HG03460 (cell line): Measurements from ENCODE around the gene NOTCH2.

Experiments used
- ATAC-seq: cut with Tn5 transposase; IDR thresholded peaks from one replicate; pipeline ENCODE4 v1.9.1; 2021; ENCODE audit not compliant: unreplicated experiment

Gene NOTCH2

DNA sequence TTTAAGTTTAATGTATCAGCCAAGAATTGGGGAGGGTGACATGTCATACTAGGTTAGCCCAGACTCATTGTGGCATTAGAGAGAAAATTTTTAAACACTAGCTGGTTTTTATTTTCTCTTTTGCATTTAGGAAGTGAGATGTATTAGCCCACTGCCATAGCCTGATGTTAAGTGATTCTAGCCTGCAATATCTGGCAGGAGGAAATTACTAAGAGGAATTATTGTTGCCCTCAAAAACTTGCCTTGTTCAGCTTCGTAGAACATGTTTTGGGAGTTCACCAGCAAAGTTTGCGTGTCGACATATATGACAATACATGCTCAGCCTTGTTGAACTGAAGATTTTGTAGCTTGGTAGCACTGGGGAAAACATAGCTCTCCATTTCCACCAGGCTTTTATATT lies 185.6 kb downstream of the NOTCH2 start:
- ATAC-seq: no peak

DNA sequence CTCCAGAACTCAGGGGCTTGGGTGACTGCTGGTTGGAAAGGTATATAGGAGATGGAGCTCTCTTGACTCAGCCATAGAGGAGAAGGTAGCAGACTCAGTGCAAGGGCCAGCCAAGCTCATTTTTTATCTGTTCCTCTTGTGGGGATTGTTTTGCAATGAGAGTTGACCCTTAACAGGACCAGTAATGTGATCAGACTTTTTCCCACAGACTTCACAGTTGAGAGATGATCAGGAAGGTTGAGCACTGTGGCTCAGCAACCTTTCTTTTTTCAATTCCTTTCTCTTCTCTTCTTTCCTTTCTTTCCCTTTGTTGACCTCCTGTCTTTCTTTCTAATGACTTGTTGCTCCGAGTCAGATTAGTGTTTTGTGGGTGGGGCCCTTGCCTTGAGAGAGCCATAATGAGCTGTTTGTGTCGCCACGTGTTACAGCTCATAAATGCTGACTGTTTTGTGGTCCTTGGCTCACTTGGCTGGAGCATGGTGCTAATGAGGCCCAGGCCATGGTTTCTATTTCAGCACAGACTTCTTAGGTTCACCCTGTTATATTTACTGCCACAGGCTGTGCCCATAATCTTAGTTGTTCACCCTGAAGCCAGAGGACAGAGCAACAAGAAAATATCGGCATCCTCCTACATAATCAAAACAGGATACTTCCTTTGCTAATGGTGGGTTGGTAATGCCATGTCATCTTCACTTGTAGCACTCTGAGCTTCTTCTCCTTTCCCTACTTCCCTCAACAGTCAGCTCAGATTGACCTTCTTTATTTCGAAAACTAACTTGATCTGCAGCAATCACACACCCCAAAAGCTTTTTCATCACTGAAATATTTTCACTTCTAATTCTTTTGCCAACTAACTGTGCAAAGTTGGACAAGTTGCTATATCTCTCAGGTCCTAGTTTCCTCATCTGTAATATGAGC lies 187.1 kb downstream of the NOTCH2 start:
- ATAC-seq: no peak

DNA sequence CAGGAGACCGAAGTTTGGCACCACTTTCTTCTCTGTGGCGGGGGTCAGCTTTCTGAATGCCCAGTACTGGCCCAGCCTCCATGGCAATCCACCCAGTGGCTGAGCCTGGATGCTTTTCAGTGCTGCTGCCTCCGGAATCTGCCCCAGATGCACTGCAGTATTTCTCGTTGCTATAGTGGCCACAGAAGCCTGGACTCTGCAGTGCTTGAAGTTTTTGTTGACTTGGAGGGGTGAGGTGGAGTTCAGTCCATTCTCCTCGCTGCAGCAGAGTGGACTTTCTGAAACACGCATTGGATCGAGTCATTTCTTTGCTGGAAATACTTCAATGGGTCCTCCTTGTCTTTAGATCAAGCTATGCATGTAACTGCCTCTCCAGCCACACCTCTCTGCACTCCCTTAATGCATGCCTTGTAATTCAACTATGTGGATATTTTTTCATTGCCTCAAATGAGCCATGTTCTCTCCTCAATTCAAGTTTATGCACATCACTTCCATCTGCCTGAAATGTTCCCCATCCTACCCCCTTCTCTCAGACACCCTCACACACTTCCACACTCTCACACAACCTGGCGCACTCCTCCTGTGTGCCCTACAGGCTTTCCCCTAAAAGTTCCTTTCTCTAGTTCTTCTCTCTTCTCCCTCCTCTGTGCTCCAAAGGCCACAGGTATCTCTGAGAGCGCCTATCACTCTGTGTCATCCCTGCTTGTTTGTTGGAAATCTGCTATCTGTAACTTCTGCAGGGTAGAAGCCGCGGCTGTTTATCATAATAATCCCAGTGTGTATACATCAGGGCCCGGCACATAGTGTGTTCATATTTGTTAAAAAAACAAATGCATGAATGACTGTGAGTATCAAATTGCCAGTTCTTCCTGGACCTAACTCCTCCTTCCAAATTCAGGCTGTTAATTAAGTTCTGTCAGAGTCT lies 189.7 kb downstream of the NOTCH2 start:
- no peak for ATAC-seq

DNA sequence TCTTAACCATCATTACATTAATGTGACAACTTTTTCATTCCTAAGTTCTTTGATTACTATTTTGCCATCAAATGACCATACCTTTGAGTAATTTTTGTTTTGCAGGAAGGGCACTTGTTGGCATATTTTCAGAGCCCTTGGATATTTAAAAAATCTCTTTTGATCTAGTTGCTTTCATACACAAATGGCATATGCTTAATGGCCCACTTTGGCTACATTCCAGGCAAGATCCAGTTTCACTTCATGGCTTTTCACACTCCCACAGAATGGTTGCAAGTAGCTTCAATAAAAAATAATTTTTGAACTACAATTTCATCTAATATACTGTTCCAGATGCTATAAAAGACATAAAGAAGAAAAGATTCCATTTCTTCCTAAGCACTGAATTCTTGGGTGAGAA lies 191.3 kb downstream of the NOTCH2 start:
- no peak for ATAC-seq

DNA sequence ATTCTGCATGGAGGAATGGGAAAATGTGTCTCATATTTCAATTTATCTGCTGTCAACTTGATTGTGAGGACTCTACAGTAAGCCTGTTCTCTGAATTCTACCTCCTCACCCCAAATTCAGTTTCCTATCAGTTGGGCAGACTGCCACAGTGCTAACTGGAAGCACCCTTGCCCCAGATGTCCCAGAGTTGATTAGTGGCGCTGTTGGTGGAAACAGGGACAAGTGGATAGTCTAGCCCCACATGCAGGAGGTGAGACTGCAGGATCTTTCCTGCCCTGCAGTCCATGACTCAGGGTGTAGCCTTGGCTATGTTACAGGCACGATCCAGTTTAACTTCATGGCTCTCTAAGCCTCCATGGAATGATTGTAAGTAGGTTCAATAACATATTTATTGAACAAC lies 195.3 kb downstream of the NOTCH2 start:
- no peak for ATAC-seq

DNA sequence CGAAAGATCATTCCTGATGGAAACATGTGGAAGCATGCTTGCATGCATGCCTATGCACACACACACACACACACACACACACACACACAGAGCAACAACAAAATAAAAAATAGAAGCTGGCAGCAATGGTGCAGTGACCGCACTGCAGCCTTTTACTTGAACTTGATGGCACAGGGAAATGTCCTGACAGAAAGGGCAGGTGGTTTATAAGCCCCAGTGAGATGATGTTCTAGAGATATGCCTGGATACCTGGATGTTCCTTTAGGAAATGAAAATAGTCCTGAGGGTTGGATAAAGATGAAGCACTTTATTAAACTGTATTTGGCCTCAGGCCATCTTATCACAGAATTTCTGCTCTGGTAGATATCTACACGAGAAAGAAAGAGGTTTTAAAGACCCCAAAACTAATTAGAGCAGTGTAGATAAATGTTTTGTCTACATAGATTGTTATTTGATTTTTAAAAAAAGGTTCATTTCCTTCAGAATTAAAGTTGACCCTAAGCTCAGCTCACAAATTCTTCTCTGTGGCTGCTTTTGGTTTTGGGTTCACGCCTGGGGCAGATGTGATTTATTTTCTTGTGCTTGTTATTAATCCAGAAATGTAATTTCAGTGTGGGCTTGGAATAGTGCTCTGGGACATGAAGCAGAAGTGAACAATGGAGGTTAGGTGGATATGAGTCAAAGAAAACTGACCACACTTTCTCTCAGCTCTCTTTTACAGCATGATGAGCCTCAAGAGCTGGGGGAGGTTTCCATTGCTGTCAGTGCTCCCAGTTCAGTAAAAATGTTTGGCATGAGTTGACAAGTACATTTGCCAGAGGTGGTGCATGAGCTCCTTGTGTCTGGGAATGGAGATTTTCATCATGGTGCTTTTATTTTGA lies 196.1 kb downstream of the NOTCH2 start:
- no peak for ATAC-seq

DNA sequence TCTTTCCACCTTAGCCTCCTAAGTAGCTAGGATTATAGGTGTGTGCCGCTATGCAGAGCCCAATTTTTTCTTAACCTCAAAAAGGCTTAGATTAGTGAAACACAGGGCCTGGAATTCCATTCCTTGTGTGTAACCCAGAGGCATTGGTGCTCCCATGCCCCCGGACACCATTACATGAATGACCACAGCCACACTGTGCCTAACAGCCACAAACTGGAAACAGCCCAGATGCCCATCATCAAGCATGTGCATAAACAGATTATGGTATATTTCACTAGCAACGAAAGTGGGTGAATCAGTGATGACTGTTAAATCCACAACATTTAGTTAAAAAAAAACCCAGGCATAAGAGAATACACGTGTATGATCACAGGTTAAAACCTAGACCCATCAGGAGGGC lies 197.6 kb downstream of the NOTCH2 start:
- ATAC-seq: no peak

DNA sequence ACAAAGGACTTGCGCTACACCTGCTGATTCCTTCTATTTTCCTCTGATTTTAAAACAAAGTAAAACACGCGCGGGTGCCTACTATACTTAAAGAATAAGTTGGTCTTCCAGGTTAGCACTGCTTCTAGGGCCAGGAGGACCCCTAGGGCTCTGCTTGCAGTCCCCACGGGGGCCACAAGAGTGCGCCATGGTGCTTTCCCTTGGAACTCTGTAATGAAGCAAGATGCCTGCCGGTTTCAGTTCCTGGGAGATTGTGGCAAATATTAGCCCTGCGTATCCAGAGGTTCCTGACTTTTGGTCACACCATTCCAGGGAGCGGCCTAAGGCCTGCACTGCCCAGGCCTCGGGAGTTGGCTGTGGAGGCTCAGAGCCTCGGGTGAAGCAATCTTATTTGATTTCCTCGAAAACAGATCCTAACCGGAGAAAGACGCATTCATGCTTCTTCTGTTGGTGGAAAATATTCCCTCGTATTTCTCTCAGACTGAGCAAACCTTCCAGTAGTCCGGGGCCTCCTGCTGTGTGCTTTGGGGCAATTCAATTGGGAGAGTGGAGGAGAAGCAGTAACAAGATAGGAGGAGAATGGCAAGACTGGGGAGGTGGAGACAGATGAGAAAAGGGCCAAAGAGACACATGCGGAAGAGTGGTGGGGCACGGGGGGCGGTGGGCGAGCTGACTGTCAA lies 198.4 kb downstream of the NOTCH2 start:
- no peak for ATAC-seq

DNA sequence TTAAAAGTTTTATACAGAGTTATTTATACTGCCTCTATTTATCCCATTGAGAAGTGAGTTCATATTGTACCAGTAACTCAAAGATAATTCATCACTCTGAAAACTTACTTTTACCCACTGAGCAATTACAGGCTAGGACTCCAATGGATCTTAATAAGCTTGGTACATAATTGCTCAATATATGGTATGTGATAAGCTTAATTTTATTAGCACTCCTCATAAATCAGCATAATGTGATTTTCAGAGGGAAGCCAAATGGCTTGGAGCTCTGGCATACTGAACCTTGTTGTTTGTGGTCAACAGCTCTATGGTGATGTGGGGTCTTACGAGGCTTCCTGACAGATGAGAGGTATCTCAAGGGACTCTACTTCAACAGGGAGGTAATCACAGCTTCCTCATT lies 199.5 kb downstream of the NOTCH2 start:
- no peak for ATAC-seq

DNA sequence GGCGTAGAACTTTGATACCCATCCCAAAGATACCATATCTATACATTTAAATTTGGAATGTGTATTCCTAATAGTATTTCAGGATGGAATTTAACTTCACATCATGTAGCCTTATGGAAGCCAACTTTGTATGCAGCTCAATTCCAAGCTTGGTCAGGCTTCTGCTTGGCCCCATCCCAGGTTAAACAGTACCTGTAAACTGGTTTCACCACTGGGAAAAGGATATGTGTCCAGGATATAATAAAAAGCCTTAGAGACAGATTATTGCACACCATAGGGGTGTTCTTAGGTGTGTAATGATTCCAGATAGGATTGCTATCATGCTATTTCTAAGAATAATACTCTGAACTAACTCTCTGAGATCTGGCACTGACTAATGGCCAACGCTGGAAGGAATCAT lies 201.3 kb downstream of the NOTCH2 start:
- no peak for ATAC-seq

DNA sequence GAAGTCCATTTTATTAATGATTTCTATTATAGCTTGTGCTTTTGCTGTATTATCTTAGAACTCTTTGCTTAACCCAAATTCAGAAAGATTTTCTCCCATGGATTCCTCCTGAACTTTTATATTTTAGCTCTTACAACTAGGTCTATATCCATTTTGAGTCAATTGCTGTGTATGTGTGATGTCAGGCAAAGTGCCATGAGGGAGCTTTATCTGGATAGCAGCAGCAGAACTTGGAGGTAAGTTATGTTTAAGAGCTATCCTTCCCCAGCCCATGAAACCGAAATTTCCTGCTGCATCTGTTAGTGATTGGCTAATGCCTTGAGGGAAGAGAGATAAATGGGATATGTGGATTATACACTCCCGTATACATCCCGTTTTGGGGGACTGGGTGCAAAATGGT lies 203.0 kb downstream of the NOTCH2 start:
- no peak for ATAC-seq

DNA sequence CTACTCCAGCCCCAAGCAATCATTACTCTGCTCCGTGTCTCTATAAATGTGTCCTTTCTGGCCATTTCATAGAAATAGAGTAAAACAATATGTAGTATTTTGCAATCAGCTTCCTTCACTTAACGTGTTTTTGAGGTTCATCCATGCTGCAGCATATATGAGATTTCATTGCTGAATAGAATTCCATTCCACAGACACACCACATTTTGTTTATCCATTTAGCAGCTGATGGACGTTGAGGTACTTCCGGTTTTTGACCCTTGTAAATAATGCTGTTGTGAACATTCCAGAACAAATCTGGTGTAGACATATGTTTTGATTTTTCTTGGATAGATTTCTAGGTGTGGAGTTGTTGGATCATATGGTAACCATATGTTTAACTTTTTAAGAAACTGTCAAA lies 203.8 kb downstream of the NOTCH2 start:
- no peak for ATAC-seq

DNA sequence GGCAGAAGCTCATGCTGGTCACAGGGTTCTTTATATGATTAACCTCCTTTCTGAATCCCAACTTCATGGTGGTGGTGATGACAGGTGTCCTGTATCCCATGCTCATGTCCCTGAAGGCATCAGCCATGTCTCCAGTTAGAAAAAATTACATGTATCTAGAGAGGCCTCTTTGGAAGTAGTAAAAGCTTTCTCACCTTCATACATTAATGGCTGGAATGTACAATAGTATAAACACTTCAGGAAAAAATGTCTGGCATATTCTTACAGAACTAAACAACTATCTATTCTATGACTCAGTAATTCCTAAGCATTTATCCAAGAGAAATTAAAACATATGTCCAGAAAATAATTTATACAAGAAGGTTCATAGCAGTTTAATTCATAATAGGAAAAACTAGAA lies 207.2 kb downstream of the NOTCH2 start:
- ATAC-seq: no peak
